GM23338 (cell line): ENCODE results near the gene SEMA7A. TPM values are rescaled to one million over a fixed set of nuclear protein-coding genes. Genes with fewer than 3 reads are reported as not detected.

Source experiments
- ATAC-seq: fragments of 200-7000 bp; cut with Tn5 transposase; 3 replicates; pipeline ENCODE4 v1.9.1; 2020
- DNase-seq: peaks from one replicate; pipeline ENCODE4 v3.0.0-alpha.2; 2015; ENCODE audit warnings: low spot score
- H2AFZ ChIP-seq: fragments of 200-600 bp; sonication (generic); 2 replicates; pipeline ENCODE4 v1.8.0; 2016; ENCODE audit warnings: antibody characterized with exemption, mild to moderate bottlenecking, moderate library complexity
- H3F3A ChIP-seq: fragments of 200-600 bp; sonication (generic); replicated peaks from 2 replicates; pipeline ENCODE4 v1.8.0; 2017; ENCODE audit warnings: antibody characterized with exemption, mixed run types, low read depth
- H3K27ac ChIP-seq: fragments of 200-600 bp; sonication (generic); 2 replicates; pipeline ENCODE4 v1.6.1; 2016; ENCODE audit warnings: low read depth
- H3K27me3 ChIP-seq: fragments of 200-600 bp; sonication (generic); 2 replicates; pipeline ENCODE4 v1.8.0; 2016; ENCODE audit warnings: mild to moderate bottlenecking, mixed run types, moderate library complexity; ENCODE audit not compliant: insufficient read depth
- H3K36me3 ChIP-seq: fragments of 200-600 bp; sonication (generic); 2 replicates; pipeline ENCODE4 v1.8.0; 2016; ENCODE audit warnings: mild to moderate bottlenecking; ENCODE audit not compliant: insufficient read depth
- H3K4me1 ChIP-seq: fragments of 200-600 bp; sonication (generic); 2 replicates; pipeline ENCODE4 v1.8.0; 2016; ENCODE audit warnings: mild to moderate bottlenecking, moderate library complexity; ENCODE audit not compliant: insufficient read depth
- H3K4me2 ChIP-seq: fragments of 200-600 bp; sonication (generic); 2 replicates; pipeline ENCODE4 v1.7.1; 2017; ENCODE audit warnings: mixed run types
- H3K4me3 ChIP-seq: fragments of 200-600 bp; sonication (generic); 2 replicates; pipeline ENCODE4 v1.6.1; 2016; ENCODE audit warnings: mixed run types
- H3K79me2 ChIP-seq: fragments of 200-600 bp; sonication (generic); replicated peaks from 2 replicates; pipeline ENCODE4 v1.8.0; 2017; ENCODE audit warnings: mild to moderate bottlenecking; ENCODE audit not compliant: insufficient read depth
- H3K9me2 ChIP-seq: fragments of 200-600 bp; sonication (generic); 2 replicates; pipeline ENCODE4 v1.8.0; 2017; ENCODE audit not compliant: insufficient read depth
- H4K20me1 ChIP-seq: fragments of 200-600 bp; sonication (generic); replicated peaks from 2 replicates; pipeline ENCODE4 v1.8.0; 2017; ENCODE audit warnings: mild to moderate bottlenecking; ENCODE audit not compliant: insufficient read depth
- H3K27ac Mint-ChIP-seq: 2 replicates; pipeline ENCODE4 v1.8.0; 2020; ENCODE audit warnings: inconsistent platforms, mild to moderate bottlenecking, moderate library complexity, mixed read lengths
- H3K27me3 Mint-ChIP-seq: 3 replicates; pipeline ENCODE4 v1.8.0; 2022; ENCODE audit warnings: low read depth, mild to moderate bottlenecking, moderate library complexity, mixed read lengths, inconsistent platforms; ENCODE audit not compliant: insufficient read depth, poor library complexity
- H3K36me3 Mint-ChIP-seq: 3 replicates; pipeline ENCODE4 v1.8.0; 2021; ENCODE audit warnings: low read depth, mild to moderate bottlenecking, inconsistent platforms, moderate library complexity, mixed read lengths
- H3K4me1 Mint-ChIP-seq: 3 replicates; pipeline ENCODE4 v1.8.0; 2020; ENCODE audit warnings: mild to moderate bottlenecking, inconsistent platforms, mixed read lengths
- H3K4me3 Mint-ChIP-seq: 3 replicates; pipeline ENCODE4 v1.8.0; 2021; ENCODE audit warnings: moderate library complexity, mild to moderate bottlenecking, inconsistent platforms, mixed read lengths
- H3K9me3 Mint-ChIP-seq: 3 replicates; pipeline ENCODE4 v1.8.0; 2020; ENCODE audit warnings: moderate library complexity, mild to moderate bottlenecking, inconsistent platforms, mixed read lengths
- CREB1 ChIP-seq: fragments of 250-450 bp; sonication (Bioruptor Pico); IDR thresholded peaks from 2 replicates; pipeline ENCODE4 v1.5.0; 2020; ENCODE audit warnings: low read depth, mild to moderate bottlenecking, moderate library complexity
- EZH2 ChIP-seq: fragments of 200-600 bp; sonication (generic); IDR thresholded peaks from one replicate; pipeline ENCODE4 v1.8.0; 2017; ENCODE audit warnings: antibody characterized with exemption, mild to moderate bottlenecking, low read depth; ENCODE audit not compliant: unreplicated experiment
- EZH2phosphoT487 ChIP-seq: fragments of 200-600 bp; sonication (generic); IDR thresholded peaks from one replicate; pipeline ENCODE4 v1.8.1; 2018; ENCODE audit warnings: antibody characterized with exemption; ENCODE audit not compliant: unreplicated experiment
- JUNB ChIP-seq: IDR thresholded peaks from one replicate; pipeline ENCODE4 v1.6.1; 2016; ENCODE audit warnings: antibody characterized with exemption; ENCODE audit not compliant: unreplicated experiment
- NANOG ChIP-seq: IDR thresholded peaks from 2 replicates; pipeline ENCODE4 v1.6.1; 2016; ENCODE audit warnings: antibody characterized with exemption, borderline replicate concordance
- POLR2AphosphoS5 ChIP-seq: IDR thresholded peaks from 2 replicates; pipeline ENCODE4 v1.6.1; 2016; ENCODE audit warnings: antibody characterized with exemption, low read depth
- STAT1 ChIP-seq: IDR thresholded peaks from one replicate; pipeline ENCODE4 v1.6.1; 2016; ENCODE audit warnings: antibody characterized with exemption; ENCODE audit not compliant: unreplicated experiment
- ZNF114 ChIP-seq: fragments of 250-450 bp; sonication (Bioruptor Pico); IDR thresholded peaks from 2 replicates; pipeline ENCODE4 v1.5.0; 2020; ENCODE audit warnings: mild to moderate bottlenecking, moderate library complexity
- ZNF331 ChIP-seq: fragments of 250-450 bp; sonication (Bioruptor Pico); IDR thresholded peaks from 2 replicates; pipeline ENCODE4 v1.5.0; 2020; ENCODE audit warnings: low read depth, mild to moderate bottlenecking, moderate library complexity
- polyA plus RNA-seq: library from polyadenylated mRNA; unstranded; fragments of >200 nt; fragmentation: Nextera tagmentation; extraction: Ambion mirVana; gene quantifications from 2 replicates; pipeline ENCODE4 v1.2.1, GENCODE V29; 2016
- total RNA-seq: library from RNA; depleted of rRNA; stranded (reverse); fragments of >200 nt; shearing (Covaris generic); gene quantifications from 2 replicates; pipeline ENCODE4 v1.2.3, GENCODE V29; 2014
- TF ChIP-seq, protein P1 (sequence below), 2 experiments: fragments of 200-600 bp in 1 of 2; sonication (generic) in 1 of 2; conservative IDR thresholded peaks; 2 replicates each; pipeline versions ENCODE4 v1.5.1 to v1.6.1; 2016 to 2017; ENCODE audit warnings: antibody characterized with exemption in 2 of 2, low read depth in 2 of 2, mild to moderate bottlenecking in 2 of 2, moderate library complexity in 1 of 2
- TF ChIP-seq, protein P2 (sequence below): fragments of 250-450 bp; sonication (Bioruptor Pico); IDR thresholded peaks from 2 replicates; pipeline ENCODE4 v1.5.0; 2020; ENCODE audit warnings: mild to moderate bottlenecking, moderate library complexity
- TF ChIP-seq, protein P3 (sequence below): IDR thresholded peaks from 2 replicates; pipeline ENCODE4 v1.6.1; 2016; ENCODE audit warnings: antibody characterized with exemption
- TF ChIP-seq, protein P4 (sequence below): IDR thresholded peaks from one replicate; pipeline ENCODE4 v1.6.1; 2018; ENCODE audit warnings: antibody characterized with exemption; ENCODE audit not compliant: unreplicated experiment

SEMA7A gene
- total and polyA plus RNA-seq, 2 experiments from 2014 or later = 2.0 to 14.1 TPM

DNA sequence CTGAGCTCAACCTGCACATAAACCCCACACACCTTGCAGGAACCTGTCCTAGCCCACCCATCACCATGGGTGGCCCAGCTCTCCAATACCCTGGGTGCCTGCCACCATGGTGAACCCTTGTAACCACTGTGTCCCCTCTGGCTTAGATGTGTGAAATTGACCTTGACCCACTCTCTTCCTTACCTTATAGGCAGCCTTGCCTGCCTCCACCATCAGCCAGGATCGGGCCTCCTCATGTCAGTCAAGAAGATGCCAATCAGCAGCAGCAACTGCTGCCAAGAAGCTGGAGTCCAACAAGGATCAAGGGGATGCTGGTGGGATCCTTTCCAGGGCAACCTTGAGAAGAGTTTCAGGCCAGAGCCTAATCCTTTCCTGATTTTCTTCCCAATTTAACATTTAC lies 57.5 kb downstream of the SEMA7A start:
- no peaks in the 10 kb centered on the region for H3K36me3 Mint-ChIP-seq
- Histone ChIP-seq H4K20me1 (no peaks in the 10 kb centered on the region), H3K4me1 (peaks cover 12% of the 10 kb centered on the region), H3K4me3 (no peak overlapping the region), H3K27ac (no peak overlapping the region), H3K9me2 (no peaks in the 10 kb centered on the region), H3K4me2 (no peak overlapping the region), H3K36me3 (no peaks in the 10 kb centered on the region), H3K79me2 (no peaks in the 10 kb centered on the region), H2AFZ (no peak overlapping the region), H3K27me3 (no peaks in the 10 kb centered on the region), H3F3A (no peaks in the 10 kb centered on the region; the same call in 1 of the 2 replicates)
- ATAC-seq (no peak), DNase-seq (no peak)
- no peak overlapping the region for H3K27ac Mint-ChIP-seq
- H3K4me3 Mint-ChIP-seq = no peak overlapping the region
- no peaks in the 10 kb centered on the region for H3K9me3 Mint-ChIP-seq
- TF ChIP-seq, protein P1, sequence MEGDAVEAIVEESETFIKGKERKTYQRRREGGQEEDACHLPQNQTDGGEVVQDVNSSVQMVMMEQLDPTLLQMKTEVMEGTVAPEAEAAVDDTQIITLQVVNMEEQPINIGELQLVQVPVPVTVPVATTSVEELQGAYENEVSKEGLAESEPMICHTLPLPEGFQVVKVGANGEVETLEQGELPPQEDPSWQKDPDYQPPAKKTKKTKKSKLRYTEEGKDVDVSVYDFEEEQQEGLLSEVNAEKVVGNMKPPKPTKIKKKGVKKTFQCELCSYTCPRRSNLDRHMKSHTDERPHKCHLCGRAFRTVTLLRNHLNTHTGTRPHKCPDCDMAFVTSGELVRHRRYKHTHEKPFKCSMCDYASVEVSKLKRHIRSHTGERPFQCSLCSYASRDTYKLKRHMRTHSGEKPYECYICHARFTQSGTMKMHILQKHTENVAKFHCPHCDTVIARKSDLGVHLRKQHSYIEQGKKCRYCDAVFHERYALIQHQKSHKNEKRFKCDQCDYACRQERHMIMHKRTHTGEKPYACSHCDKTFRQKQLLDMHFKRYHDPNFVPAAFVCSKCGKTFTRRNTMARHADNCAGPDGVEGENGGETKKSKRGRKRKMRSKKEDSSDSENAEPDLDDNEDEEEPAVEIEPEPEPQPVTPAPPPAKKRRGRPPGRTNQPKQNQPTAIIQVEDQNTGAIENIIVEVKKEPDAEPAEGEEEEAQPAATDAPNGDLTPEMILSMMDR (conservative IDR thresholded peaks at IDR 0.05; ENCODE audit: low read depth in 2 of 2) = no peak
- TF ChIP-seq, protein P2, sequence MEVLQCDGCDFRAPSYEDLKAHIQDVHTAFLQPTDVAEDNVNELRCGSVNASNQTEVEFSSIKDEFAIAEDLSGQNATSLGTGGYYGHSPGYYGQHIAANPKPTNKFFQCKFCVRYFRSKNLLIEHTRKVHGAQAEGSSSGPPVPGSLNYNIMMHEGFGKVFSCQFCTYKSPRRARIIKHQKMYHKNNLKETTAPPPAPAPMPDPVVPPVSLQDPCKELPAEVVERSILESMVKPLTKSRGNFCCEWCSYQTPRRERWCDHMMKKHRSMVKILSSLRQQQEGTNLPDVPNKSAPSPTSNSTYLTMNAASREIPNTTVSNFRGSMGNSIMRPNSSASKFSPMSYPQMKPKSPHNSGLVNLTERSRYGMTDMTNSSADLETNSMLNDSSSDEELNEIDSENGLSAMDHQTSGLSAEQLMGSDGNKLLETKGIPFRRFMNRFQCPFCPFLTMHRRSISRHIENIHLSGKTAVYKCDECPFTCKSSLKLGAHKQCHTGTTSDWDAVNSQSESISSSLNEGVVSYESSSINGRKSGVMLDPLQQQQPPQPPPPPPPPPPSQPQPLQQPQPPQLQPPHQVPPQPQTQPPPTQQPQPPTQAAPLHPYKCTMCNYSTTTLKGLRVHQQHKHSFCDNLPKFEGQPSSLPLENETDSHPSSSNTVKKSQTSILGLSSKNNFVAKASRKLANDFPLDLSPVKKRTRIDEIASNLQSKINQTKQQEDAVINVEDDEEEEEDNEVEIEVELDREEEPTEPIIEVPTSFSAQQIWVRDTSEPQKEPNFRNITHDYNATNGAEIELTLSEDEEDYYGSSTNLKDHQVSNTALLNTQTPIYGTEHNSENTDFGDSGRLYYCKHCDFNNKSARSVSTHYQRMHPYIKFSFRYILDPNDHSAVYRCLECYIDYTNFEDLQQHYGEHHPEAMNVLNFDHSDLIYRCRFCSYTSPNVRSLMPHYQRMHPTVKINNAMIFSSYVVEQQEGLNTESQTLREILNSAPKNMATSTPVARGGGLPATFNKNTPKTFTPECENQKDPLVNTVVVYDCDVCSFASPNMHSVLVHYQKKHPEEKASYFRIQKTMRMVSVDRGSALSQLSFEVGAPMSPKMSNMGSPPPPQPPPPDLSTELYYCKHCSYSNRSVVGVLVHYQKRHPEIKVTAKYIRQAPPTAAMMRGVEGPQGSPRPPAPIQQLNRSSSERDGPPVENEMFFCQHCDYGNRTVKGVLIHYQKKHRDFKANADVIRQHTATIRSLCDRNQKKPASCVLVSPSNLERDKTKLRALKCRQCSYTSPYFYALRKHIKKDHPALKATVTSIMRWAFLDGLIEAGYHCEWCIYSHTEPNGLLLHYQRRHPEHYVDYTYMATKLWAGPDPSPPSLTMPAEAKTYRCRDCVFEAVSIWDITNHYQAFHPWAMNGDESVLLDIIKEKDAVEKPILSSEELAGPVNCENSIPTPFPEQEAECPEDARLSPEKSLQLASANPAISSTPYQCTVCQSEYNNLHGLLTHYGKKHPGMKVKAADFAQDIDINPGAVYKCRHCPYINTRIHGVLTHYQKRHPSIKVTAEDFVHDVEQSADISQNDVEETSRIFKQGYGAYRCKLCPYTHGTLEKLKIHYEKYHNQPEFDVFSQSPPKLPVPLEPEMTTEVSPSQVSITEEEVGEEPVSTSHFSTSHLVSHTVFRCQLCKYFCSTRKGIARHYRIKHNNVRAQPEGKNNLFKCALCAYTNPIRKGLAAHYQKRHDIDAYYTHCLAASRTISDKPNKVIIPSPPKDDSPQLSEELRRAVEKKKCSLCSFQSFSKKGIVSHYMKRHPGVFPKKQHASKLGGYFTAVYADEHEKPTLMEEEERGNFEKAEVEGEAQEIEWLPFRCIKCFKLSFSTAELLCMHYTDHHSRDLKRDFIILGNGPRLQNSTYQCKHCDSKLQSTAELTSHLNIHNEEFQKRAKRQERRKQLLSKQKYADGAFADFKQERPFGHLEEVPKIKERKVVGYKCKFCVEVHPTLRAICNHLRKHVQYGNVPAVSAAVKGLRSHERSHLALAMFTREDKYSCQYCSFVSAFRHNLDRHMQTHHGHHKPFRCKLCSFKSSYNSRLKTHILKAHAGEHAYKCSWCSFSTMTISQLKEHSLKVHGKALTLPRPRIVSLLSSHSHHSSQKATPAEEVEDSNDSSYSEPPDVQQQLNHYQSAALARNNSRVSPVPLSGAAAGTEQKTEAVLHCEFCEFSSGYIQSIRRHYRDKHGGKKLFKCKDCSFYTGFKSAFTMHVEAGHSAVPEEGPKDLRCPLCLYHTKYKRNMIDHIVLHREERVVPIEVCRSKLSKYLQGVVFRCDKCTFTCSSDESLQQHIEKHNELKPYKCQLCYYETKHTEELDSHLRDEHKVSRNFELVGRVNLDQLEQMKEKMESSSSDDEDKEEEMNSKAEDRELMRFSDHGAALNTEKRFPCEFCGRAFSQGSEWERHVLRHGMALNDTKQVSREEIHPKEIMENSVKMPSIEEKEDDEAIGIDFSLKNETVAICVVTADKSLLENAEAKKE (CRISPR knock-in tag) = no peak
- TF ChIP-seq JUNB = no peak
- no peak for TF ChIP-seq STAT1
- TF ChIP-seq, protein P3, sequence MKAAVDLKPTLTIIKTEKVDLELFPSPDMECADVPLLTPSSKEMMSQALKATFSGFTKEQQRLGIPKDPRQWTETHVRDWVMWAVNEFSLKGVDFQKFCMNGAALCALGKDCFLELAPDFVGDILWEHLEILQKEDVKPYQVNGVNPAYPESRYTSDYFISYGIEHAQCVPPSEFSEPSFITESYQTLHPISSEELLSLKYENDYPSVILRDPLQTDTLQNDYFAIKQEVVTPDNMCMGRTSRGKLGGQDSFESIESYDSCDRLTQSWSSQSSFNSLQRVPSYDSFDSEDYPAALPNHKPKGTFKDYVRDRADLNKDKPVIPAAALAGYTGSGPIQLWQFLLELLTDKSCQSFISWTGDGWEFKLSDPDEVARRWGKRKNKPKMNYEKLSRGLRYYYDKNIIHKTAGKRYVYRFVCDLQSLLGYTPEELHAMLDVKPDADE = no peak
- TF ChIP-seq ZNF331 (CRISPR knock-in tag) = no peak
- TF ChIP-seq CREB1 (CRISPR knock-in tag) = no peak
- TF ChIP-seq, protein P4, sequence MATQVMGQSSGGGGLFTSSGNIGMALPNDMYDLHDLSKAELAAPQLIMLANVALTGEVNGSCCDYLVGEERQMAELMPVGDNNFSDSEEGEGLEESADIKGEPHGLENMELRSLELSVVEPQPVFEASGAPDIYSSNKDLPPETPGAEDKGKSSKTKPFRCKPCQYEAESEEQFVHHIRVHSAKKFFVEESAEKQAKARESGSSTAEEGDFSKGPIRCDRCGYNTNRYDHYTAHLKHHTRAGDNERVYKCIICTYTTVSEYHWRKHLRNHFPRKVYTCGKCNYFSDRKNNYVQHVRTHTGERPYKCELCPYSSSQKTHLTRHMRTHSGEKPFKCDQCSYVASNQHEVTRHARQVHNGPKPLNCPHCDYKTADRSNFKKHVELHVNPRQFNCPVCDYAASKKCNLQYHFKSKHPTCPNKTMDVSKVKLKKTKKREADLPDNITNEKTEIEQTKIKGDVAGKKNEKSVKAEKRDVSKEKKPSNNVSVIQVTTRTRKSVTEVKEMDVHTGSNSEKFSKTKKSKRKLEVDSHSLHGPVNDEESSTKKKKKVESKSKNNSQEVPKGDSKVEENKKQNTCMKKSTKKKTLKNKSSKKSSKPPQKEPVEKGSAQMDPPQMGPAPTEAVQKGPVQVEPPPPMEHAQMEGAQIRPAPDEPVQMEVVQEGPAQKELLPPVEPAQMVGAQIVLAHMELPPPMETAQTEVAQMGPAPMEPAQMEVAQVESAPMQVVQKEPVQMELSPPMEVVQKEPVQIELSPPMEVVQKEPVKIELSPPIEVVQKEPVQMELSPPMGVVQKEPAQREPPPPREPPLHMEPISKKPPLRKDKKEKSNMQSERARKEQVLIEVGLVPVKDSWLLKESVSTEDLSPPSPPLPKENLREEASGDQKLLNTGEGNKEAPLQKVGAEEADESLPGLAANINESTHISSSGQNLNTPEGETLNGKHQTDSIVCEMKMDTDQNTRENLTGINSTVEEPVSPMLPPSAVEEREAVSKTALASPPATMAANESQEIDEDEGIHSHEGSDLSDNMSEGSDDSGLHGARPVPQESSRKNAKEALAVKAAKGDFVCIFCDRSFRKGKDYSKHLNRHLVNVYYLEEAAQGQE = no peak
- TF ChIP-seq ZNF114 (CRISPR knock-in tag) = no peak
- no peak for TF ChIP-seq EZH2phosphoT487
- TF ChIP-seq EZH2 = no peak
- no peak for TF ChIP-seq POLR2AphosphoS5
- no peak for TF ChIP-seq NANOG
- peaks cover 16% of the 10 kb centered on the region for H3K27me3 Mint-ChIP-seq
- H3K4me1 Mint-ChIP-seq = peaks cover 15% of the 10 kb centered on the region
